CD4-positive, alpha-beta T cell treated with Interleukin-10 for 1 hour (primary cell): Measurements from ENCODE around the gene PPP4R1.

Experiments used
- DNase-seq: peaks from one replicate; pipeline ENCODE4 v3.0.0-alpha.2; 2020

PPP4R1 gene

DNA sequence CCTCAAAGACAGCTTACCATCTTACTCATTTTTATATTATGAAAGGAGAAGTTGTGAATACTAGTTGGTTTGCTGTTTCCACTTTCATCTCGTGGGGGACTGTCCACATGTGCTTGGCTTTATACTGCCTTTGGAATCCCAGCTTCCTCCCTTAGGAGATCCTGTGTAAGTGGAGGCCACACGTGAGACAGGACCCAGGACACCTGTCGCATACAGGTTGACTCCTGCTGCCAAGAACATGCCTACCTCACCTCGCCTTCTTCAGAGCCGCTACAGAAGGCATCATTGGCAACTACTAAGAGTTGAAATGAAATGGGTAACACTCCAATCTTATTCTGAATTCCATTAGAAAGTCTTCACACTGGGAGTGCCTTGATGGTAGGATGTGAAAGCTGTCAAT lies 69.3 kb downstream of the PPP4R1 start:
- DNase-seq, result no peak

DNA sequence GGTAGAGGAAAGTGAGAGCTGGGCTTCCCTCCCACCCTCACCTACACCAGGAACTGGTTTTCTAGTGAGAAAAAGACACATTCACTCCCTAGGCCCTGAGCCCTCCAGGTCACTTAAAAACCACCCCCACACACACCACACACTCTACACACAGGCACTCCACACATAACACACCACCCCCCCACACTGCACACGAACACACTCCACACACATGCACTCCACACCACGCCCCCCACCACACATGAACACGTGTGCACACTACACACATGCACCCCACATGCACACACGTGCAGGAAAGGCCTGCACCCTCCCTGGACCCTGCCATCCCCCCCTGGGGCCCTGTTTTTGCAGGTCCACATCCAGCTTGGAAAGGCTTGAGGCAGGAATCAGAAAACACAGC lies 71.4 kb downstream of the PPP4R1 start:
- DNase-seq, result no peak

DNA sequence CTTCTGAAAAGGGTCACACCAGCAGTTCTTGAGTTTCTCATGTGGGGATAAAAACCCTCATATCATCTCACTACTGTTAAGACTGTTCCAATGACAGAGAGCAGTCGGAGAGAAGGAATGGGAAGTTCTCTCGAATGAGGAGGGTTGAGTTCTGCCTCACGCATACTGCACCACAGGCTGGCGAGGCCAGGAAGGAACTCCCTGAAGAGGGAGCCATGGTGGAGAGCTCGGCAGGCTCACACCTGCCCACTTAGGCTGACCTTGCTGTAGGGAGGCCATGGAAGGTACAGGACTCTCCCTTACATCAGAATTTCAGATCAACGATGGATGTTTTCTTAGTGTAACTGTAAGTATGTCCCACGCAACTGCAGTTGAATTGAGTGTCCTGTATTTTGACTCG lies 74.4 kb downstream of the PPP4R1 start:
- DNase-seq, result no peak

DNA sequence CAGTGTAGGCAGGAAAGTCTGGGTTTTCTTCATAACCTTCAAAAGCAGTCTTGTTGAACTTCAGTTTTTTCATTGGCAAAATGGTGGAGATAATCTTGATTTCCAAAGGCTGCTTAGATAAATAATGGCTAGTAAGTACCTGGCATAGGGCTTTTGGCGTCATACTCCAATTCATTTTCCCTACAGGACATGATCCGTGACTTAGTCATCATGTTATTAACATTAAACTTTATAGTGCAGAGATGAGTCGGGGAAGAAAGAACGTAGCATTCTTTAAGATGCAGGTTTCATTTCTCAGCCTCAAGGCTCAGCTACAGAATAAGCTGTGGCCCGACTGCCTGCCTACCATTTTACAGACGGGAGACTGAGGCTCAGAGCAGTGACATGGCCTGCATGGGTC lies 75.1 kb downstream of the PPP4R1 start:
- no peak for DNase-seq

DNA sequence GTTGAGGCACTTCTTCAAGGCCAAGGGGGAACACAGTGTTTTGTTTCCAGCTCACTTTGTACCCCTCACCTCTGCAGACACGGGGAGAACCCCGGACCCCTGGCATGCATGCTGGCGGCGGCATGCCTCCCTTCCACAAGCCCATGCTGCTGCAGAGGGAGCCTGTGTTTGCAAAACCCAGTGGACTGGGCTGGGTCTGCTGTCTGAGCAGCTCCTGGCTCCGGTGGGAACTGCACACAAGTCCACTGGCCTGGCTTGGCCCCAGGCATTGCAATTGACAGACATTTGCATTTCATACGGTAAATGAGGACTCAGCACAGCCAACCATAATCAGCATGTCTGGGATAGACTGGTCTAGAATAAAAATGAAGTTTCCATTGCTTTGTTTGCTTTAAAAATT lies 76.7 kb downstream of the PPP4R1 start:
- DNase-seq, result no peak

DNA sequence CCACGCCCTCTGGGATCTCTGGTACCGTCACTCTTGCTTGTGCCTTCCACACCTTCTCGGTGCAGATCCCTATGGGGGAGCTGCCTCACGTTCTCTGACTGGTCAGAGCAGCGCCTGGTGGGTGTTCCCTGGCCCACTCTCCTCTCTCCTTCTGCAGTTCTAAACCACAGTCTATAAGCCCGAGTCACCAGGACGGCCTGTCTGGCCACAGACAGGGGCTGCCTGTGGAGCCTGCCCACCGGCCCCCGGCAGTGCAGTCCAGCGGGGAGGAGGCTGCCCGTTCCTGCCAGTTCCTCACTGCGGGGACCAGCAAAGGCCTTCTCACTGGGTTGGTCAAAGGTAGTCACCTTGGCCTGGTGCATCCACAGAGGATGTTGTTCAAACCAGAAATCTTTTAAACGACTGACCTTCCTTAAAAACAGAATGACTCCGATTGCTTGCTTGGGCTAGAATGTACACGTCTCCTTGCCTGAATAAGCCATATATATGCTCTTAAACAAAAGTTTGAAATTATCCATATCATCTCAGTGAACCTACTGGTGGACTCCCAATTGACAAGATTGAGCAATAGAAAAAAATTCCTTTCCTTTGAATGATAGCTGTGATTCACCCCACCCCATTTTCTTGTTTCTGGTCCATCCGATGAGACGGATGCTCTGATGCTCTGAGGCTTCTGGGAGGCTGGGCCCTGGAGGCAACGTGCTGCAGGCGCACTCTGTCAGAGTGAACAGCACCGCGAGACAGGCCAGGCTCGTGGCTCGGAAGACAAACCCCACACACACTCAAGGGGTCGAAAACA lies 77.8 kb downstream of the PPP4R1 start:
- no peak for DNase-seq

DNA sequence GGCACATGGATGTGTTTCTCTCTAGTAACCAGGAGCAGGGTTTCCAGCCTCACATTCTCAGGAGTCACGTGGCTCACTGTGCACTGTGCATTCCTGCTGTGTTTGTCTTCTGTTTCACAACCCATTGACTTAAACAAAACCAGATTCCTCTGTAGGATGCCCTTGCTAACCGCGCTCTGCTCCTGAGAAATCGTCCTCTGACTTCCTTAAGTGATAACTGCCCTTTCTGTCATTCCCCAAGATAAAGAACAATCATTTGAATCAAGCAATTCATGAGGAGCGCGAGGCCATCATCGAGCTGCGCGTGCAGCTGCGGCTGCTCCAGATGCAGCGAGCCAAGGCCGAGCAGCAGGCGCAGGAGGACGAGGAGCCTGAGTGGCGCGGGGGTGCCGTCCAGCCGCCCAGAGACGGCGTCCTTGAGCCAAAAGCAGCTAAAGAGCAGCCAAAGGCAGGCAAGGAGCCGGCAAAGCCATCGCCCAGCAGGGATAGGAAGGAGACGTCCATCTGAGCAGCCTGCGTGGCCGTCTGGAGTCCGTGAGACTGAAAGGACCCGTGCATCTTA lies 78.8 kb downstream of the PPP4R1 start:
- no peak for DNase-seq

DNA sequence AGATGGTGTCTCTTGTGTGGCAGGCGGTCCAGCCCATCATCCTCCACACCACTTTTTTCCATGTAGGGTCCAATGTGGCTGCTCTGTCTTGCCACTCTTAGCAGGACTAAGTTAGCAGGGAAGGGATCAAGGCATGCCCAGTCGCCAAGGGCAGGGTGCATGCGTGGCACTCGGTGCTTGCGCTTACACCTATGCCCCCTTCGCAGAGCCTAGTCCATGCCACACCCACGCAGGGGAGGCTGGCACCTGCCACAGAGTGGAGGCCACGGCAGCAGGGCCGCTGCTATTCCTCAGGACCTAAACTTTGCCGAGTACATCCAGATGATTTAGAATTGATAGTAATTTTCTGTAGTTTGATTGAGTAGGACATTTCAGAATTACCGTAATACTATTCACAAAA lies 79.5 kb downstream of the PPP4R1 start:
- DNase-seq, result no peak

DNA sequence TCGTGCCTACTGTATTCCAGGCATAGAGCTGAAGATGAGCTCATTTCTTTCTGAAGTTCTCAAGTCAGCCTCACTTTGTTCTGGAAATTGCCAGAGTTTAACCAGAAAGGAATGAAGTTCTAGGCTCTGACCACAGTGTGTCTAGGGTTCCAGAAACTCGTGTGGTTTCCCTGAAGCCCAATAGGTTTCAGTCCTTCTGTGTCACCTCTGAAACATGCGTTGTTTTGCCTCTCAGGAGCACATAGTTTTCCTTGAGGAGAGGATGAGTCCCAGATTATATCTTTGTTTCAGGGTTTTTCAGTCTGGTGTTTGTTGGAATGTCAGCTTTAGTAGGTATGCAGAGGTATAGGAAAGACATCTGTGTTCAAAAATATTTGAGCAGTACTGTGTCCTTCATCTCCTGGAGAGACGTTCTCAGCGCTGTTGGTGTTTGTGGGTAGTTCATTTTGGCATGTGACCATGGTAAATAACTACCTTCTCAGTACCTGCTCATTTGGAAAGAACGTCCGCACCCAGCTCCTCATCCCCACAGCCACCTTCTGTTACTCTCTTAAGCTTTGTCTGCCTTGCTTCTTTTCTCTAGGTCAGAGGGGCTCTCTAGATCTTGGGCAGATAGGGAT lies 82.5 kb downstream of the PPP4R1 start:
- no peak for DNase-seq

DNA sequence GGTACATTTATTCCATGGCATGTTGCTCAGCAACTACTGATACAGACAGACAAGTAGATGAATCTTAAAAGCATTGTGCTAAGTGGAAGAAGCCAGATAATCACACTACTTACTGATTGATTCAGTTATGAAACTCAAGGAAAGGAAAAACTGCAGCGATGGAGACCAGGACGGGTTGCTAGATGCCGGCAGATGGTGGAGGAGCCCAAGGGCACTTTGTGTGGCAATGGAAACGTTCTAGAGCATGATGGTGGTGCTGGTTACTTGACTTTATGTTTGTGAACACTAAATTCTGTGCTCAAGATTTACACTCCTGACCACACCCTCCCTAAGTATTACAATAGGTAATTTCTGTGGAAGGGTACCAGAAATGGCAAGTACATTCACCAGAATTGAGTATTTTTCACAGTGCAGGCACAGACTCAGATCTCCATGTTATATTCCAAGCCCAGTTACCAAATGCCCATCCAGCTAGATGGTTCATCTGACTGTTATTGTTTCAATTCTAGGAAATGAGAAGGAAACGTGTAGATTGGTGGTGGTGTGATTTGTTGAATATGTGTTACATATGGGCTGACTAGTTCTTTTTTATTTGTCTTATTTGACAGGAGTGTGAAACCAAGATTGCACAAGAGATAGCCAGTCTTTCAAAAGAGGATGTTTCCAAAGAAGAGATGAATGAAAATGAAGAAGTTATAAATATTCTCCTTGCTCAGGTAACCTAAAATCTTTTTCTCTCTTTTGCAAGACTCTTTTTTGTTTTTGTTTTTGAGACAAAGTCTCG lies 83.9 kb downstream of the PPP4R1 start:
- DNase-seq, result no peak

DNA sequence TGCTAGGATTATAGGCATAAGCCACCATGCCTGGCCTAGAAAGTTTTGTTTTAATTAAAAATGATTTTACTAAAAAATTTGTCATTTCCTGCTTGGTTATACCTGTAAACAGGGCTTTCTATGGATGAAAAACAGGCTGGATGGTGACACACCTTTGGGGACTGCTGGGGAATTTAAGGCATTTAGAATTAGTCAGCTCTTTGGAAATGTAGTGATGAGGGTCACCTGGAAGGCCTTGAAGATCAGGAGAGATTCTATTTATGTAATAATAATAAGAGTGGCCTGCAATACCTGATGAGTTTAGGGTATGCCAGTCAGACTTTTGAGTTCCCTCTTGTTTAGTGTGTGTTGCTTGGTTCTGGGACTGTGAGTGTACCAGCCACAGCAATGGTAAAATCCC lies 87.9 kb downstream of the PPP4R1 start:
- no peak for DNase-seq

DNA sequence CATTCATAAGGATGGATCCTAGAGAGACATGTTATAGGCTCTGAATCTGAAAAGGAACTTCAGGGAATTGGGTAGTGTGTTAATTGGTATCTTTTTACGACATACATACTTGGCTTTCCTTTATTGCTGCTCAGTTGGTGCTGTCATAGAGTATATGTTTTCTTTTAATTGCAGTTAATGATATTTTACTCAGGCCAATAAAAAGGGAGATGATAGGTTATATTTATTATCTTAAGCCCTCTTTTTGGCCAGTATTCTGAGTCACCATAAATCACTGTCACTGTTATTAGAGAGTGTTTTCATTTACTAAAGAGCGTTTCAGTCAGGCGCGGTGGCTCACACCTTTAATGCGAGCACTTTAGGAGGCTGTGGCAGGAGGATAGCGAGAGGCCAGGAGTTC lies 91.4 kb downstream of the PPP4R1 start:
- no peak for DNase-seq

DNA sequence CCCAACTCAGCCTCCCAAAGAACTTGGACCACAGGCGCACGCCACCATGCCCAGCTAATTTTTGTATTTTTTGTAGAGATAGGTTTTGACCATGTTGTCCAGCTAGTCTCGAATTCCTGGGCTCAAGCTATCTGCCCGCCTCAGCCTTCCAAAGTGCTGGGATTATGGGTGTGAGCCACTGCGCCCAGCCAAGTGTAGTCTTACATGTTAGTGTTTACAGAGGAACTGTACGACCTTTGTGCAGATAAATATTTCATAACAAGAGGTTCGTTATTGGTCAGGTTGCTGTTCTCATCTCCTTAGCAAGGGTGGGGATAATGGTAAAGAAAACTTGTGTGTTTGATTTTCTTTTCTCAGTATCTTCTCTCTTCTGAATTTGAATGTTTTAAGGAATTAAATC lies 92.6 kb downstream of the PPP4R1 start:
- no peak for DNase-seq

DNA sequence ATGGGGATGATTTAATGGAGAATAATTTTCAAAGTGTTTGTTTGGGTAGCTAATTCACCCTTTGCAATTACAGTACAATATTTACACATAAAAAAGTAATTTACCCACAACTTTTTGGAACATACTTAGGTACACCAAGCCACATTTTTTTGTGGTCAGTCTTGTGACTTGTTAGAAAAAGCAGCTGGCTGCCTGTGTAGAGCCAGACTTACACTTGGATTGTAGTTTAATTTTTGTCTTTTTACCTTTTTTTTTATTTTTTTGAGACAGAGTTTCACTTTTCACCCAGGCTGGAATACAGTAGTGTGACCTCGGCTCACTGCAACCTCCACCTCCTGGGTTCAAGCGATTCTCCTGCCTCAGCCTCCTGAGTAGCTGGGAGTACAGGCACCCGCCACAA lies 93.7 kb downstream of the PPP4R1 start:
- no peak for DNase-seq

DNA sequence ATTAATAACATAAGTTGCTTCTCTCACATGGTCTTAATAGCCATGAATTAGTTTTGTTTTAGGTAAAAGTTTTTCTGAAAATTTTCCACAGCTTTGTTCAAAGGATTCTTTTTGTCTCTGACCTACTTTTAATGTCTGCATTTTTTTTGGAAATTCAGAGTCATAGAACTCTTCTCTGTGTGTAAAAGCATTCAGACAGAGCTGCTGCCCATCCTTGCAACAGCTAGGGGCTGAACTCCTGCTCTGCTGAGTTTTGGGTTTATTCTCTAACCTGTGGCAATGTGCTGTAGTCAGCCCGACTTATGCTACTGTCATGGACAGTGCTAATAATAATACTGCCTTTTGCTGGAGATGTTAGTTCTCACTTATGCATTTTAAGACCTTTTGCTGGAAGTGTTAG lies 95.0 kb downstream of the PPP4R1 start:
- DNase-seq, result no peak

DNA sequence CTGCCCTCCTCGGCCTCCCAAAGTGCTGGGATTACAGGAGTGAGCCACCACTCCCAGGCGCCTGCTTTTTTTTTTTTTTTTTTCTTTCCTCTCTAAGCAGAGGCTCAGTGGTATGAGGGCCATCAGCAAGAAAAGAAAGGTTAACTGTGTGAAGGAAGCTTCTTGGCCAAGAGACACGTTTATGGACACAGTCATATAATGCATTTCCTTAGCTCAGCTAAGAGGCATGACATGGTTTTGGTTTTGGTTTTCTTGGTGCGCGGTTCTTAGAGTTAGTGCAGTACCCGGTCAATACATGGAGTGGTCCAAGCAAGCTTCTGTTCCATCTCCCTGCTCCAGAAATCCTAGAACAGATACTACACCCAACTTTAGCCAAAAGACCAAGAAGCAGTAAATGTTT lies 96.5 kb downstream of the PPP4R1 start:
- no peak for DNase-seq

DNA sequence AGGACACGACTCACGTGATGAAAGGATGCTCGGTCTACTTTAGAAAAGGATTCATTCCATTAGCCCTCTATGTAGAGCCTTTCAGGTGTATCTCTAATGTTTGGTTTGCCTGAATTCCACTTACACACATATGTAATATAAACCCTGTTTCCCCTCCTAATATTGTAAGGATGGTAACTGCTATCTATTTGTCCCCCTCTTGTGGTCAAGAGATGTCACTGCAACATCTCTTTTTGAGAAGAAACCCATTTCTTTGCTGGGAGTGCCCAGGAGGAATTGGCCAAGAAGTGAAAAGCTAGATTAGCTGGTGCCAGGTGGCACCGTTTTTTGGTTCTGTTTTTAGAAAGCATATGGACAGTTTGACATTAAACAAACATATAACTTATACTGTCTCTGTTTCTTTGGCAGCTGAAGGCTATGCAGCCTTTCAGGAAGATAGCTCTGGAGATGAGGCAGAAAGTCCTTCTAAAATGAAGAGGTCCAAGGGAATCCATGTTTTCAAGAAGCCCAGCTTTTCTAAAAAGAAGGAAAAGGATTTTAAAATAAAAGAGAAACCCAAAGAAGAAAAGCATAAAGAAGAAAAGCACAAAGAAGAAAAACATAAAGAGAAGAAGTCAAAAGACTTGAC lies 97.8 kb downstream of the PPP4R1 start:
- peak; percentile 55 for DNase-seq

DNA sequence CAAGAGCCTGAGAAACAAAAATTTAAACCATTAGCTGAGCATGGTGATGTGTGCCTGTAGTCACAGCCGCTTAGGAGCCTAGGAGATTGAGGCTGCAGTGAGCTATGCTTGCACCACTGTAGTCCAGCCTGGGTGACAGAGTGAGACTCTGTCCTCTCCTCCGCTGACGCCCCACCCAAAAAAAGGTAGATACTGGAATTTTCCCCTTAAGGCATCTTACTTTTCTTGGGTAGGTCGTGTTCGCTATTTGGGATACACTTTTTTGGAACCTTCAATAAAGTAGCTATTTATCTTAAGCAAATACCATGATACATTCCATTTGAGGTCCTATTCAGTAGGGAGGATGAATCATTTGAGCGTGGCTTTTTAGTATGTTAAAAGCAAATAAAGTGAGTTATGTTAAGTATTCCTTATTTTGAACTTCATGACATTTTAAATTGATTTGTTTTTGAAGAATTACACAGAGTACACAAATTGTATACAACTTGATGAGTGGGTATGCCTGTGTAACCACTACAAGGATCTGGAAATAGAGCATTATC lies 100.3 kb downstream of the PPP4R1 start:
- no peak for DNase-seq

DNA sequence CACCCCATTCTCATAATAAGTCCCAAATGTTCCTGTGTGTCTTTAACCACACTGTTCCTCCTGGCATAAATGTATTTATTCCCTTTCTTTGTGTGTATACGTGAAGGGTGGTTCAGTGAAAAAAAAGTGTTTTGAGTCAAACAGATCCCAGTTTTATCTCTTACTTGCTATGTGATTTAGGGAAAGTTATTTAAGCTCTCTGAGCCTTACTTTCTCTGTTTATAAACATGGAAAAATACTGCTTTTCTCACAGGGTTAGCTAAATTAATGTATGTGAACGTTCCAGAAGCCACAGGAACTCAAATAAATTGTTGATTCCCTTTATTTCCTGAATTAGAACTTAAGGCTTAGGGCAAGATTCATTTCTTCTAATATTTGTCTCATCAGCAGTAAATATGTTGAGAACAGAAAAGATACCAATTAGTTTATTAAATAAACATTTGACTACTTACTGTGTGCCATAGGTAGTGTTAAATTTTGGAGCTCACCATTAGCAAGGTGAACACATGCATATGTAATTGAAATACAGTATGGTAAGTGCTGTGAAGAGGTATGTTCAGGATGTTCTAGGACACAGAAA lies 105.8 kb downstream of the PPP4R1 start:
- no peak for DNase-seq

DNA sequence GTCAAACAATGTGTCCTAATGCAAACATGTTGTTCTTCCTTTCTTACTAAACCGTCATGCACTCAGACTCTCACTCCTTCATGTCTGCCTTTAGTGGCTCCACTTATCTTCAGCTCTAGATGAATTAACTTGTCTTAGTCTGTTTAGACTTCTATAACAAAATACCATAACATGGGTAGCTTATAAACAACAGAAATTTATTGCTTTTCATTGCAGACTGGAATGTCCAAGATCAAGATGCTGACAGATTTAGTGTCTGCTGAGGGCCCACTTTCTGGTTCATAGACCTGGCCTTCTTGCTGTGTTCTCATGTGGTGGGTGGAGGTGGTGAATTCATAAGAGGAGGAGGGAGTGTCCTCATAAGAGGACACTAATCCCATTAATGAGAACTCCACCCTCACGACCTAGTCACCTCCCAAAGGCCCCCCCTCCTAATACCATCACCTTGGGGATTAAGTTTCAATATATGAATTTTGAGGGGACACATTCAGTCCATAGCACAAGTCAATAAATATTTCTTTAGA lies 106.7 kb downstream of the PPP4R1 start:
- DNase-seq, result no peak

DNA sequence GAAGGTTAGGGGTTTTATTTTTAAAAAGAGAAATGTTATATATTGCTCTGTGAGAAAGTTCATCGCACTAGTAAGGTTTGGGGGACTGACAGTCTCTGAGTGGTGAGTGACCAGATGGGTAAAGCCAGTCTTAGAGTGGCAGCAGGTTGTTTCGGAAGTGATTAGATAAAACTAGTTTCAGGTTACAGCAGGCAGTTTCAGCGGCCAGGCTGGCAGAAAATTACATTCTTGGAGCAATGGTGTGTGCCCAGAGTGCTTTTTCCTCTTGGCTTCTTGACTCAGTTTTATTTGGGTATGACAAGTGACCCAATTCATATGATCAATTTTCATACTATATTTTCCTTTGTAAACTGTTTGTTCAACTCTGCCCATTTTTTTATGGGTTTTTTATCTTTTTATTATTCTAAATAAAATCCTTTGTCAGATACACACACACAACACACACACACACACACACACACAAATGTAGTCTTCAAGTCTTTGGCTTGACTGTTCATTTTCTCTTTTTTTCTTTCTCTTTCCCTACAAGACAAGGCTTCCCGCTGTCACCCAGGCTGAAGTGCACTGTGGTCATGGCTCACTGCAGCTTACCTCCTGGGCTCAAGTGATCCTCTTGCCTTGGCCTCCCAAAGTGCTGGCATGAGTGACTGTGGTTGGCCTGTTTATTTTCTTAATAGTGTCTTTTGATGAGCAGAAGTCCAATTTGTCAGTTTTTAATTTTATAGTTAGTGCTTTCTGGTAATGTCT lies 108.1 kb downstream of the PPP4R1 start:
- DNase-seq, result no peak
